A549 (cell line): ENCODE data around the gene CFAP91. TPM values are rescaled to one million over a fixed set of nuclear protein-coding genes. Genes with fewer than 3 reads are reported as not detected.

Experiments used
- ATAC-seq, 2 experiments: fragments of 200-7000 bp in 1 of 2; fragments of >200 bp in 1 of 2; cut with Nextera tagmentation in 1 of 2; cut with Tn5 transposase in 1 of 2; 3 replicates each; pipeline versions ENCODE4 v1.8.0 to v1.9.1; 2018 to 2020; ENCODE audit warnings: mild to moderate bottlenecking in 1 of 2, moderate library complexity in 1 of 2
- CTCF ChIA-PET: fragments of 300-600 bp; sonication (Branson Sonifier 250); formaldehyde crosslinking; extraction: SDS; loops from one replicate; lab custom pipeline; 2021; ENCODE audit warnings: antibody characterized with exemption, inconsistent platforms; lab: Yijun Ruan, JAX
- POLR2A ChIA-PET: fragments of 350-600 bp; formaldehyde crosslinking; extraction: SDS; loops from one replicate; lab custom pipeline; 2021; ENCODE audit warnings: antibody characterized with exemption, inconsistent platforms; lab: Yijun Ruan, JAX
- DNase-seq, 2 experiments: peaks; one replicate each; pipeline versions ENCODE4 v3.0.0 to v3.0.0-alpha.2; 2011 to 2016; ENCODE audit warnings: low read depth in 1 of 2, low spot score in 1 of 2
- FAIRE-seq: peaks from 2 replicates; lab custom pipeline; 2011; peaks lifted over from hg19 to GRCh38; lab: Jason Lieb, UNC
- H3K27ac ChIP-seq, 2 experiments: fragments of >200 bp; sonication (Bioruptor Twin); formaldehyde crosslinking; 3 replicates each; pipeline ENCODE4 v1.5.1; 2016 to 2017
- H3K4me1 ChIP-seq: fragments of >200 bp; sonication (Bioruptor Twin); formaldehyde crosslinking; 3 replicates; pipeline ENCODE4 v1.6.1; 2016
- H3K4me2 ChIP-seq: fragments of >200 bp; sonication (Bioruptor Twin); formaldehyde crosslinking; 3 replicates; pipeline ENCODE4 v1.6.1; 2016
- H3K4me3 ChIP-seq: fragments of >200 bp; sonication (Bioruptor Twin); formaldehyde crosslinking; 3 replicates; pipeline ENCODE4 v1.5.1; 2016
- H3K9me3 ChIP-seq: fragments of >200 bp; sonication (Bioruptor Twin); formaldehyde crosslinking; 3 replicates; pipeline ENCODE4 v1.6.1; 2016
- BHLHE40 ChIP-seq: IDR thresholded peaks from 2 replicates; pipeline ENCODE4 v1.6.1; 2012; ENCODE audit warnings: low read depth, low read length, inconsistent platforms
- CHD4 ChIP-seq: fragments of 200-600 bp; sonication (generic); IDR thresholded peaks from 2 replicates; pipeline ENCODE4 v1.6.1; 2016; ENCODE audit warnings: antibody characterized with exemption, mild to moderate bottlenecking, borderline replicate concordance
- ESRRA ChIP-seq: fragments of 150-350 bp; IDR thresholded peaks from 2 replicates; pipeline ENCODE4 v1.6.1; 2014; ENCODE audit warnings: mild to moderate bottlenecking, low read length, borderline replicate concordance
- FOSL2 ChIP-seq, 2 experiments: fragments of 450-650 bp in 1 of 2; fragments of >200 bp in 1 of 2; sonication (Bioruptor Twin) in 1 of 2; formaldehyde crosslinking; IDR thresholded peaks; 2 replicates each; pipeline versions ENCODE4 v1.5.0 to v1.6.1; 2016 to 2020; ENCODE audit warnings: mild to moderate bottlenecking in 1 of 2, moderate library complexity in 1 of 2
- FOXS1 ChIP-seq: fragments of 250-450 bp; sonication (Bioruptor Pico); IDR thresholded peaks from 2 replicates; pipeline ENCODE4 v1.5.0; 2020; ENCODE audit warnings: mild to moderate bottlenecking, moderate library complexity
- HOXB5 ChIP-seq: fragments of 250-450 bp; sonication (Bioruptor Pico); IDR thresholded peaks from 2 replicates; pipeline ENCODE4 v1.5.0; 2020; ENCODE audit warnings: mild to moderate bottlenecking, moderate library complexity
- MAZ ChIP-seq: fragments of 150-350 bp; IDR thresholded peaks from 2 replicates; pipeline ENCODE4 v1.6.1; 2014; ENCODE audit warnings: antibody characterized with exemption, low read depth, low read length, borderline replicate concordance
- NFE2L2 ChIP-seq: fragments of 150-350 bp; conservative IDR thresholded peaks from 2 replicates; pipeline ENCODE4 v1.6.1; 2014; ENCODE audit warnings: low read length
- NR3C1 ChIP-seq: fragments of >200 bp; sonication (Bioruptor Twin); formaldehyde crosslinking; IDR thresholded peaks from 3 replicates; pipeline ENCODE4 v1.6.1; 2017
- POLR2AphosphoS2 ChIP-seq: conservative IDR thresholded peaks from 2 replicates; pipeline ENCODE4 v1.6.1; 2012; ENCODE audit warnings: low read length, improper control_type of control experiment, inconsistent platforms
- RNF2 ChIP-seq: fragments of 200-600 bp; sonication (generic); IDR thresholded peaks from 2 replicates; pipeline ENCODE4 v1.6.1; 2016; ENCODE audit warnings: low read depth, mild to moderate bottlenecking, antibody characterized with exemption, moderate library complexity, borderline replicate concordance
- TFCP2L1 ChIP-seq: fragments of 250-450 bp; sonication (Bioruptor Pico); IDR thresholded peaks from 2 replicates; pipeline ENCODE4 v1.5.0; 2021; ENCODE audit warnings: mild to moderate bottlenecking
- WGBS: methylation state at CpG from one replicate; pipeline ENCODE4 v1.1.6; 2017; ENCODE audit errors: missing lambda C conversion rate; 5-methylcytosine and 5-hydroxymethylcytosine counted together
- polyA plus RNA-seq, 4 experiments: library from polyadenylated mRNA; depleted of rRNA in 3 of 4; stranded (reverse); fragments of >200 nt; fragmentation: RNase III in 1 of 4; extraction: RNeasy Plus Mini Kit Qiagen cat#74134 plus additional on column Dnase treatment in 1 of 4; gene quantifications; 2 replicates in 3 of 4; 3 replicates in 1 of 4; pipeline ENCODE4 v1.2.3, GENCODE V29; 2011 to 2017
- TF ChIP-seq, protein P1 (sequence below): fragments of 250-450 bp; sonication (Bioruptor Pico); IDR thresholded peaks from 2 replicates; pipeline ENCODE4 v1.5.0; 2021; ENCODE audit warnings: mild to moderate bottlenecking, moderate library complexity, borderline replicate concordance
- TF ChIP-seq, protein P2 (sequence below): IDR thresholded peaks from 2 replicates; pipeline ENCODE4 v1.6.1; 2012
- TF ChIP-seq, protein P3 (sequence below): fragments of >200 bp; sonication (Bioruptor Twin); formaldehyde crosslinking; IDR thresholded peaks from 2 replicates; pipeline ENCODE4 v1.6.1; 2016
- TF ChIP-seq, protein P4 (sequence below): fragments of >200 bp; sonication (Bioruptor Twin); formaldehyde crosslinking; IDR thresholded peaks from 3 replicates; pipeline ENCODE4 v1.6.1; 2016
- TF ChIP-seq, protein P5 (sequence below): fragments of 250-450 bp; sonication (Bioruptor Pico); IDR thresholded peaks from 2 replicates; pipeline ENCODE4 v1.5.0; 2020; ENCODE audit warnings: low read depth, mild to moderate bottlenecking, moderate library complexity
- TF ChIP-seq, protein P6 (sequence below): fragments of >200 bp; sonication (Bioruptor Twin); formaldehyde crosslinking; IDR thresholded peaks from 3 replicates; pipeline ENCODE4 v1.5.1; 2016

The CFAP91 gene
- polyA plus RNA-seq, 2 of the 4 experiments (the other 2 are of a cell fraction): 0.41 to 1.1 TPM

DNA sequence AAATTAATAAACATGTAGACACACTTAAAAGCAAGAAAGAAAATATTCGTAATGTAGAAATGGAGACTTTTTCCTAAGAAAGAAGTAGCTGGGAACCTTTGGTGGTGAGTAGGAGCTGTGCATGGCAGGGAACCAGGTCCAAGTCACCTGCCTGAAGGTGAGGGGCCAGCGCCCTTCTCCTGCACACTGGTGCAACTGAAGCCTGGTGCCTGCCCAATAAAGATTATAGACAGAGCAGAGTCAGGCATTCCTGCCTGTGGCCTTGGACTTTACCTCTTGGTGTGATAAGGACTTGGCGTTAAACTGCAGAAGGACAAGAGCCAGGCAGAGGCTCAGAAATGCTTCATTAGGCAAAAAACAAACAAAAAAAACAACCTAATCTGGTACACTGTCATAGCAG lies 14.2 kb downstream of the CFAP91 start (continued):
- TF ChIP-seq ESRRA: no peak

DNA sequence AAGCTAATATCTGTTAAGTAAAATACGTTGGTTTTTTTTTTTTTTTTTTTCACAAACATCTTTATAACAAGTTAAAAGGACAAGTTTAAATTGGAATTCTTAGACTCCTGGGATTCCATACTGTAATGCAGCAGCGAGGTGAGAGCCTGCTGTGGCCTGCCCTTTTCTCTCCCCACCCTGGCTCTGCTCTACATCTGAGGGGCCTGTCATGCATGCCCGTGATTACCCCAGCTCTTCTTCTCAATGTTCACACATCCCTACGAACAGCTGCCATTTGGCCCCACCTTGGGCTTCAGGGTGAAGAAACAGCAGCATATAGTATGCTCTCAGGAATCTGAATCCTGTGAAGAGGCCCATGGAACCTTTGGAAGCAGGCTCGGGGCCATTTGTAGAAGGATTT lies 14.7 kb downstream of the CFAP91 start:
- ChIA-PET CTCF (no interaction called here), POLR2A (no interaction called here)
- no peak for FAIRE-seq

DNA sequence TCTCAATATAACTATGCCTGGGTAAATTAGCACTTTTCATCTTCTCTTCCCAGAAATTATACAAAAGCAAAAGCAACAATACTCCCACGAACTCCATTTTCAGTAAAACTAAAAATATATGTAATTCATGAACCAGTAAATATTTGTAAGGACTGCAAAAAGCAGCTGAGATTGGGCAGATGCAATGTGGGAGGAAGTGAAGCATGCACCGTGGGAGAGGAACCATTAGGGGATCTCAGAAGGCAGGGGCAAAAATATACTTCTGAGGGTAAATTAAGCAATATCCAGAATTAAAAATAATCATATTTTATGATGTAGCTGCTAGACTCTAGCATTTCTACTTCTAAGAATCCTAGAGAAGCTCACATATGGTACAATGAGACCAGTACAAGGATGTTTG lies 20.2 kb downstream of the CFAP91 start:
- ATAC-seq: no peak
- Histone ChIP-seq H3K4me3 (no peak overlapping the region), H3K4me2 (no peak overlapping the region), H3K4me1 (no peaks in the 10 kb centered on the region), H3K27ac (no peak overlapping the region), H3K9me3 (no peaks in the 10 kb centered on the region)
- no peak for DNase-seq
- 34% methylated on average over 2 of the region's 2 CpGs for WGBS
- no peak for FAIRE-seq
- no peak for TF ChIP-seq NR3C1
- no peak for TF ChIP-seq CHD4
- no peak for TF ChIP-seq HOXB5 (CRISPR knock-in tag)
- ChIA-PET CTCF (no interaction called here), POLR2A (no interaction called here)

More for the DNA sequence above, 14.7 kb downstream of the CFAP91 start:
- no peaks in the 10 kb centered on the region for H3K4me1 ChIP-seq
- TF ChIP-seq RNF2 (no peak), BHLHE40 (no peak), FOSL2 (IDR thresholded peaks at IDR 0.05) (no peak), FOSL2 (CRISPR knock-in tag; IDR thresholded peaks at IDR 0.05) (no peak)
- TF ChIP-seq, protein P1, sequence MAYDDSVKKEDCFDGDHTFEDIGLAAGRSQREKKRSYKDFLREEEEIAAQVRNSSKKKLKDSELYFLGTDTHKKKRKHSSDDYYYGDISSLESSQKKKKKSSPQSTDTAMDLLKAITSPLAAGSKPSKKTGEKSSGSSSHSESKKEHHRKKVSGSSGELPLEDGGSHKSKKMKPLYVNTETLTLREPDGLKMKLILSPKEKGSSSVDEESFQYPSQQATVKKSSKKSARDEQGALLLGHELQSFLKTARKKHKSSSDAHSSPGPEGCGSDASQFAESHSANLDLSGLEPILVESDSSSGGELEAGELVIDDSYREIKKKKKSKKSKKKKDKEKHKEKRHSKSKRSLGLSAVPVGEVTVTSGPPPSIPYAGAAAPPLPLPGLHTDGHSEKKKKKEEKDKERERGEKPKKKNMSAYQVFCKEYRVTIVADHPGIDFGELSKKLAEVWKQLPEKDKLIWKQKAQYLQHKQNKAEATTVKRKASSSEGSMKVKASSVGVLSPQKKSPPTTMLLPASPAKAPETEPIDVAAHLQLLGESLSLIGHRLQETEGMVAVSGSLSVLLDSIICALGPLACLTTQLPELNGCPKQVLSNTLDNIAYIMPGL: no peak
- no peak overlapping the region for H3K4me2 ChIP-seq
- ATAC-seq (no peak), DNase-seq (no peak)
- WGBS: 48% methylated on average over 3 of the region's 5 CpGs
- H3K27ac ChIP-seq: no peak overlapping the region
- H3K4me3 ChIP-seq: no peak overlapping the region
- H3K9me3 ChIP-seq: no peaks in the 10 kb centered on the region

DNA sequence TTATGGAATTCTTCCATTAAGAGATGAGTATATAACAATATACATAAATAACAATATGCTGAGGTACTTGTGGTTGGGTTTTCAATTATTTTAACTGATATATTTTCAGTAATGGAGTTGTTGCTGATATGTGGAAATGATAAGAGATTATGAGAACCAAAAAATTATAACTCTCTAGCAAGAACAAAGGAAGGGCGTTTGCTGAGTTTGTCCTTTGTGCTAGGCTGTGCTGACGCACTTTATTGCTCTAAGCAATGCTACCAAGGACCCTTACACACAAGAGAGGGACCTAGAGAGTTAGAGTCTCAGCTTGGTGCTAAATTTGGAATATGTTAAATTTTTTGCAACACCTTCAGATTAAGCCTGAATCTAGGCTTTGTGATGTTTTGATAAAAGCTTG lies 24.1 kb downstream of the CFAP91 start:
- Histone ChIP-seq H3K9me3 (no peaks in the 10 kb centered on the region), H3K4me1 (no peaks in the 10 kb centered on the region; the same call in 2 of the 3 replicates), H3K4me2 (no peak overlapping the region), H3K4me3 (no peak overlapping the region), H3K27ac (no peak overlapping the region)
- 60% methylated on average over 2 of the region's 2 CpGs for WGBS
- ATAC-seq (no peak), DNase-seq (no peak), FAIRE-seq (no peak)
- ChIA-PET CTCF (no interaction called here), POLR2A (no interaction called here)
- TF ChIP-seq, protein P2, sequence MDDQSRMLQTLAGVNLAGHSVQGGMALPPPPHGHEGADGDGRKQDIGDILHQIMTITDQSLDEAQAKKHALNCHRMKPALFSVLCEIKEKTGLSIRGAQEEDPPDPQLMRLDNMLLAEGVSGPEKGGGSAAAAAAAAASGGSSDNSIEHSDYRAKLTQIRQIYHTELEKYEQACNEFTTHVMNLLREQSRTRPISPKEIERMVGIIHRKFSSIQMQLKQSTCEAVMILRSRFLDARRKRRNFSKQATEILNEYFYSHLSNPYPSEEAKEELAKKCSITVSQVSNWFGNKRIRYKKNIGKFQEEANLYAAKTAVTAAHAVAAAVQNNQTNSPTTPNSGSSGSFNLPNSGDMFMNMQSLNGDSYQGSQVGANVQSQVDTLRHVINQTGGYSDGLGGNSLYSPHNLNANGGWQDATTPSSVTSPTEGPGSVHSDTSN: no peak
- TF ChIP-seq FOXS1 (CRISPR knock-in tag) (no peak), TFCP2L1 (no peak), BHLHE40 (no peak), POLR2AphosphoS2 (no peak), NFE2L2 (no peak), MAZ (no peak), CHD4 (no peak)
- TF ChIP-seq, protein P3, sequence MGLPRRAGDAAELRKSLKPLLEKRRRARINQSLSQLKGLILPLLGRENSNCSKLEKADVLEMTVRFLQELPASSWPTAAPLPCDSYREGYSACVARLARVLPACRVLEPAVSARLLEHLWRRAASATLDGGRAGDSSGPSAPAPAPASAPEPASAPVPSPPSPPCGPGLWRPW: no peak
- TF ChIP-seq, protein P4, sequence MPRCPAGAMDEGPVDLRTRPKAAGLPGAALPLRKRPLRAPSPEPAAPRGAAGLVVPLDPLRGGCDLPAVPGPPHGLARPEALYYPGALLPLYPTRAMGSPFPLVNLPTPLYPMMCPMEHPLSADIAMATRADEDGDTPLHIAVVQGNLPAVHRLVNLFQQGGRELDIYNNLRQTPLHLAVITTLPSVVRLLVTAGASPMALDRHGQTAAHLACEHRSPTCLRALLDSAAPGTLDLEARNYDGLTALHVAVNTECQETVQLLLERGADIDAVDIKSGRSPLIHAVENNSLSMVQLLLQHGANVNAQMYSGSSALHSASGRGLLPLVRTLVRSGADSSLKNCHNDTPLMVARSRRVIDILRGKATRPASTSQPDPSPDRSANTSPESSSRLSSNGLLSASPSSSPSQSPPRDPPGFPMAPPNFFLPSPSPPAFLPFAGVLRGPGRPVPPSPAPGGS: no peak
- TF ChIP-seq, protein P5, sequence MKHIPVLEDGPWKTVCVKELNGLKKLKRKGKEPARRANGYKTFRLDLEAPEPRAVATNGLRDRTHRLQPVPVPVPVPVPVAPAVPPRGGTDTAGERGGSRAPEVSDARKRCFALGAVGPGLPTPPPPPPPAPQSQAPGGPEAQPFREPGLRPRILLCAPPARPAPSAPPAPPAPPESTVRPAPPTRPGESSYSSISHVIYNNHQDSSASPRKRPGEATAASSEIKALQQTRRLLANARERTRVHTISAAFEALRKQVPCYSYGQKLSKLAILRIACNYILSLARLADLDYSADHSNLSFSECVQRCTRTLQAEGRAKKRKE (CRISPR knock-in tag): no peak
- TF ChIP-seq, protein P6, sequence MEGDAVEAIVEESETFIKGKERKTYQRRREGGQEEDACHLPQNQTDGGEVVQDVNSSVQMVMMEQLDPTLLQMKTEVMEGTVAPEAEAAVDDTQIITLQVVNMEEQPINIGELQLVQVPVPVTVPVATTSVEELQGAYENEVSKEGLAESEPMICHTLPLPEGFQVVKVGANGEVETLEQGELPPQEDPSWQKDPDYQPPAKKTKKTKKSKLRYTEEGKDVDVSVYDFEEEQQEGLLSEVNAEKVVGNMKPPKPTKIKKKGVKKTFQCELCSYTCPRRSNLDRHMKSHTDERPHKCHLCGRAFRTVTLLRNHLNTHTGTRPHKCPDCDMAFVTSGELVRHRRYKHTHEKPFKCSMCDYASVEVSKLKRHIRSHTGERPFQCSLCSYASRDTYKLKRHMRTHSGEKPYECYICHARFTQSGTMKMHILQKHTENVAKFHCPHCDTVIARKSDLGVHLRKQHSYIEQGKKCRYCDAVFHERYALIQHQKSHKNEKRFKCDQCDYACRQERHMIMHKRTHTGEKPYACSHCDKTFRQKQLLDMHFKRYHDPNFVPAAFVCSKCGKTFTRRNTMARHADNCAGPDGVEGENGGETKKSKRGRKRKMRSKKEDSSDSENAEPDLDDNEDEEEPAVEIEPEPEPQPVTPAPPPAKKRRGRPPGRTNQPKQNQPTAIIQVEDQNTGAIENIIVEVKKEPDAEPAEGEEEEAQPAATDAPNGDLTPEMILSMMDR: no peak
